Neural progenitor cell (in vitro differentiated cells): ENCODE results near the gene CRLF2. TPM values are rescaled to one million over a fixed set of nuclear protein-coding genes. Genes with fewer than 3 reads are reported as not detected.
A peak's percentile ranks its signal among the peaks of the same experiment; 100 is the strongest.
"Not testable (repeated sequence)": the region's sequence is repeated elsewhere in the genome, so short reads cannot be mapped to it uniquely, and the experiment has no call there.

ENCODE experiments used
- DNase-seq: peaks from one replicate; pipeline ENCODE4 v3.0.0-alpha.2; 2016; ENCODE audit warnings: low spot score
- H2AFZ ChIP-seq: fragments of 200-600 bp; sonication (generic); replicated peaks from 2 replicates; pipeline ENCODE4 v1.6.1; 2016; ENCODE audit warnings: antibody characterized with exemption
- H3F3A ChIP-seq: fragments of 200-600 bp; sonication (generic); 2 replicates; pipeline ENCODE4 v1.6.1; 2016; ENCODE audit warnings: antibody characterized with exemption, low read depth
- H3K27ac ChIP-seq: fragments of 200-600 bp; sonication (generic); 2 replicates; pipeline ENCODE4 v1.5.1; 2016; ENCODE audit warnings: mild to moderate bottlenecking
- H3K27me3 ChIP-seq: fragments of 200-600 bp; sonication (generic); 2 replicates; pipeline ENCODE4 v1.6.1; 2016; ENCODE audit warnings: mild to moderate bottlenecking, moderate library complexity
- H3K36me3 ChIP-seq: fragments of 200-600 bp; sonication (generic); 2 replicates; pipeline ENCODE4 v1.5.1; 2016
- H3K4me1 ChIP-seq: fragments of 200-600 bp; sonication (generic); 2 replicates; pipeline ENCODE4 v1.6.1; 2016; ENCODE audit warnings: mixed run types
- H3K4me2 ChIP-seq: fragments of 200-600 bp; sonication (generic); 2 replicates; pipeline ENCODE4 v1.6.1; 2016
- H3K4me3 ChIP-seq: fragments of 200-600 bp; sonication (generic); 2 replicates; pipeline ENCODE4 v1.5.1; 2016
- H3K79me2 ChIP-seq: fragments of 200-600 bp; sonication (generic); 2 replicates; pipeline ENCODE4 v1.6.1; 2016; ENCODE audit warnings: low read depth
- H3K9ac ChIP-seq: fragments of 200-600 bp; sonication (generic); 2 replicates; pipeline ENCODE4 v1.6.1; 2016
- H3K9me3 ChIP-seq: fragments of 200-600 bp; sonication (generic); 2 replicates; pipeline ENCODE4 v1.5.1; 2016; ENCODE audit warnings: low read depth
- H4K20me1 ChIP-seq: fragments of 200-600 bp; sonication (generic); 2 replicates; pipeline ENCODE4 v1.6.1; 2016; ENCODE audit warnings: low read depth
- H3K27ac Mint-ChIP-seq: 3 replicates; pipeline ENCODE4 v1.8.0; 2021; ENCODE audit warnings: mixed read lengths
- H3K27me3 Mint-ChIP-seq: 2 replicates; pipeline ENCODE4 v1.8.0; 2022; ENCODE audit warnings: low read depth, mild to moderate bottlenecking, inconsistent platforms, moderate library complexity, mixed read lengths; ENCODE audit not compliant: insufficient read depth
- H3K36me3 Mint-ChIP-seq: 3 replicates; pipeline ENCODE4 v1.8.0; 2021; ENCODE audit warnings: mixed read lengths
- H3K4me1 Mint-ChIP-seq: 3 replicates; pipeline ENCODE4 v1.8.0; 2021; ENCODE audit warnings: mixed read lengths
- H3K4me3 Mint-ChIP-seq: 3 replicates; pipeline ENCODE4 v1.8.0; 2021; ENCODE audit warnings: mild to moderate bottlenecking, moderate library complexity, mixed read lengths
- H3K9me3 Mint-ChIP-seq: 3 replicates; pipeline ENCODE4 v1.8.0; 2020; ENCODE audit warnings: mixed read lengths
- CTCF ChIP-seq: fragments of 200-600 bp; sonication (generic); IDR thresholded peaks from 2 replicates; pipeline ENCODE4 v1.5.1; 2017; ENCODE audit warnings: antibody characterized with exemption, mild to moderate bottlenecking
- EZH2 ChIP-seq: fragments of 200-600 bp; sonication (generic); IDR thresholded peaks from 2 replicates; pipeline ENCODE4 v1.6.1; 2017; ENCODE audit warnings: antibody characterized with exemption, mild to moderate bottlenecking, moderate library complexity
- EZH2phosphoT487 ChIP-seq: fragments of 200-600 bp; sonication (generic); IDR thresholded peaks from 2 replicates; pipeline ENCODE4 v1.6.1; 2017; ENCODE audit warnings: antibody characterized with exemption
- total RNA-seq: library from RNA; depleted of rRNA; stranded (reverse); fragments of >200 nt; gene quantifications from 2 replicates; pipeline ENCODE4 v1.2.3, GENCODE V29; 2015; ENCODE audit warnings: low replicate concordance

CRLF2 gene
- total RNA-seq, 1 donor from 2014 or later = not detected

GRCh38 chrX:1159548-1159947 lies 52.9 kb downstream of the CRLF2 start:
- H3K36me3 Mint-ChIP-seq = no peaks in the 10 kb centered on the region
- no peaks in the 10 kb centered on the region for H3K4me1 ChIP-seq
- TF ChIP-seq EZH2 = no peak
- TF ChIP-seq CTCF = no peak
- no peak for TF ChIP-seq EZH2phosphoT487
- no peaks in the 10 kb centered on the region for H4K20me1 ChIP-seq
- no peak overlapping the region for H3K27ac Mint-ChIP-seq
- no peak overlapping the region for H3K9ac ChIP-seq
- peaks cover 7% of the 10 kb centered on the region for H3K9me3 Mint-ChIP-seq
- no peak overlapping the region for H3K4me2 ChIP-seq
- H3K27me3 ChIP-seq = no peaks in the 10 kb centered on the region
- H3K27ac ChIP-seq = no peak overlapping the region
- peaks cover 17% of the 10 kb centered on the region for H3K27me3 Mint-ChIP-seq
- peaks cover 27% of the 10 kb centered on the region for H3F3A ChIP-seq
- no peaks in the 10 kb centered on the region for H3K79me2 ChIP-seq
- H3K4me3 Mint-ChIP-seq = peak overlapping the region; percentile 25
- no peak for DNase-seq
- no peak overlapping the region for H3K4me3 ChIP-seq
- H3K9me3 ChIP-seq = no peaks in the 10 kb centered on the region
- no peaks in the 10 kb centered on the region for H3K4me1 Mint-ChIP-seq
- no peaks in the 10 kb centered on the region for H3K36me3 ChIP-seq
- H2AFZ ChIP-seq = no peak overlapping the region

DNA sequence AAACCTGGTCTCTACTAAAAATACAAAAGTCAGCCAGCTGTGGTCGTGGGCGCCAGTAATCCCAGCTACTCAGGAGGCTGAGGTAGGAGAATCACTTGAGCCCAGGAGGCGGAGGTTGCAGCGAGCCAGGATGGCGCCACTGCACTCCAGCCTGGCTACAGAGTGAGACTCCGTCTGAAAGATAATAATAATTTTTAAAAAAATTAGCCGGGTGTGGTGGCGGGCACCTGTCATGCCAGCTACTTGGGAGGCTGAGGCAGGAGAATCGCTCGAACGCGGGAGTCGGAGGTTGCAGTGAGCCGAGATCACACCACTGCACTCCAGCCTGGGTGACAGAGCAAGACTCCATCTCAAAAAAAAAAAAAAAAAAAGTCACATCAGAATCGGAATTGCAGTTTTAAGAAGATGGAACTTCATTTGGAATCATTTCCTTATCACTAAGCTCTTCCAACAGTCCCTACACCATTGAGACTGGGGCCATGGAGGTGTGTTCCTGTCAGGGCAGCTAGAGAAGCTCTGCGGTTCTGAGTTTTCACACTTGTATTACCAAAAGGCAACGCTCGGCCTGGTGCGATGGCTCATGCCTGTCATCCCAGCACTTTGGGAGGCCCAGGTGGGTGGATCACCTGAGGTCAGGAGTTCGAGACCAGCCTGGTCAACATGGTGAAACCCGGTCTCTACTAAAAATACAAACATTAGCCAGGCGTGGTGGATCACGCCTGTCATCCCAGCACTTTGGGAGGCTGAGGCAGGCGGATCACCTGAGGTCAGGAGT lies 55.6 kb downstream of the CRLF2 start:
- H3K9me3 Mint-ChIP-seq, DNase-seq: not testable (repeated sequence)
- peaks cover 17% of the 10 kb centered on the region for H3K27me3 Mint-ChIP-seq

DNA sequence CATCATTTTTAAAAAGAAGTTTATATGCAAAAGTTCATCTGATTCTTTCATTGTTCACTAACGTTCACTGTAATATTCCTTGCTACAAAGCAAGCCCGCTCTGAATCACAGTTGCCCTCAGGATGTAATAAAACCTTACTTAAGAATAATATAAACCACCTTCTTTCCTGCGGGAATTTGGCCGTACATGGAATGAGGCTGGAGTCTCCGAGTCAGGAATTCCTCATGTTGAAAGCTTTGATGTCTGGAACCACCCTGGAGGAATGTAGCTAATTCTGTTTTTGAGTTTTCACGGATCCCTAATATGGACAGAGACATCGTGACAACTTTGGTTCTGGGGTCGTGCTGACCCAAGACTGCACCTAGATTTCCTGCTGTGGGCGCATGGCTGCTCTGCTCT lies 58.5 kb downstream of the CRLF2 start:
- H3K9ac ChIP-seq = no peak overlapping the region
- no peak overlapping the region for H3K4me3 ChIP-seq
- Mint-ChIP-seq H3K36me3 (no peaks in the 10 kb centered on the region), H3K4me1 (no peaks in the 10 kb centered on the region), H3K4me3 (no peak overlapping the region), H3K27ac (no peak overlapping the region), H3K9me3 (no peaks in the 10 kb centered on the region), H3K27me3 (peaks cover 8% of the 10 kb centered on the region)
- DNase-seq = no peak
- no peaks in the 10 kb centered on the region for H3K79me2 ChIP-seq
- no peak overlapping the region for H2AFZ ChIP-seq
- peaks cover 3% of the 10 kb centered on the region for H3F3A ChIP-seq
- no peak overlapping the region for H3K4me2 ChIP-seq
- TF ChIP-seq CTCF (no peak), EZH2 (no peak), EZH2phosphoT487 (no peak)
- H3K27me3 ChIP-seq = no peaks in the 10 kb centered on the region
- no peaks in the 10 kb centered on the region for H4K20me1 ChIP-seq
- H3K36me3 ChIP-seq = no peaks in the 10 kb centered on the region
- no peak overlapping the region for H3K27ac ChIP-seq
- H3K9me3 ChIP-seq = no peaks in the 10 kb centered on the region
- H3K4me1 ChIP-seq = no peaks in the 10 kb centered on the region

More for the DNA sequence above, 55.6 kb downstream of the CRLF2 start:
- H3K27ac Mint-ChIP-seq, H3K27me3 ChIP-seq, H3K36me3 ChIP-seq, H3K4me1 Mint-ChIP-seq, H3K79me2 ChIP-seq, H2AFZ ChIP-seq, H4K20me1 ChIP-seq, H3K4me3 Mint-ChIP-seq, H3K9me3 ChIP-seq, H3K36me3 Mint-ChIP-seq, H3K27ac ChIP-seq, H3K9ac ChIP-seq, H3K4me3 ChIP-seq, H3K4me1 ChIP-seq, H3K4me2 ChIP-seq: not testable (repeated sequence)
- peaks cover 22% of the 10 kb centered on the region for H3F3A ChIP-seq

DNA sequence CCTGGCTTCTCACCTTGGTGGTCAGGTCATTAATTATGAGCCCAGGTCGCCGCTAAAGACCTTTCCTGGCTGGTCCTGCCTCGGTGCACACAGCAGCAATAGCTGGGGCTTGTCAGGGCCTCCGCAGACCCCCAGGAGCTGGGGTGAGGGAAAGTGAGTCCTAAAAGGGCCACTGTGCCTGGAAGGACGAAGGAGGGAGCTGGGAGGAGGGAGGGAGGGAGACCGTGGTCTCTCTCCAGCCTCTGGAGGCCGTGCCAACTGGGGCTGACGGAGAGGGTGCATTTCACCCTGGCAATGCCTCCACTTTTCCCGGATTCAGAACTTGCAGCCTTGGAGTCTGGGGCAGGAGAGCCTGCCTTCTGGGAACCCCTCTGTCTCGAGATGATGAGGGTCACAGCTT lies 60.4 kb downstream of the CRLF2 start:
- Histone ChIP-seq H3K4me3 (no peak overlapping the region), H3F3A (no peaks in the 10 kb centered on the region), H3K27ac (no peak overlapping the region), H3K4me1 (no peaks in the 10 kb centered on the region), H3K27me3 (no peaks in the 10 kb centered on the region), H3K4me2 (no peak overlapping the region), H3K36me3 (no peaks in the 10 kb centered on the region), H3K9me3 (no peaks in the 10 kb centered on the region), H3K9ac (no peak overlapping the region), H3K79me2 (no peaks in the 10 kb centered on the region), H2AFZ (peak overlapping the region; percentile 58), H4K20me1 (no peaks in the 10 kb centered on the region)
- H3K4me3 Mint-ChIP-seq = no peak overlapping the region
- H3K36me3 Mint-ChIP-seq = no peaks in the 10 kb centered on the region
- peaks cover 2% of the 10 kb centered on the region for H3K9me3 Mint-ChIP-seq
- H3K4me1 Mint-ChIP-seq = peaks cover 7% of the 10 kb centered on the region
- TF ChIP-seq CTCF (no peak), EZH2 (no peak), EZH2phosphoT487 (no peak)
- peaks cover 5% of the 10 kb centered on the region for H3K27me3 Mint-ChIP-seq
- H3K27ac Mint-ChIP-seq = no peak overlapping the region
- DNase-seq = no peak
